SK-N-MC (cell line): ENCODE data around the gene ALDH1L2.

Experiments
- DNase-seq: peaks from one replicate; pipeline ENCODE4 v3.0.0-alpha.2; 2011; ENCODE audit warnings: low read depth, low spot score
- H3K27ac ChIP-seq: fragments of 200-600 bp; sonication (generic); 2 replicates; pipeline ENCODE4 v1.5.1; 2016; ENCODE audit warnings: mixed run types
- H3K36me3 ChIP-seq: fragments of 200-600 bp; sonication (generic); 2 replicates; pipeline ENCODE4 v1.6.1; 2017; ENCODE audit warnings: antibody characterized with exemption, low read length, mixed read lengths; ENCODE audit not compliant: insufficient read depth
- H3K4me3 ChIP-seq: fragments of 200-600 bp; sonication (generic); 2 replicates; pipeline ENCODE4 v1.5.1; 2016
- H3K9ac ChIP-seq: fragments of 200-600 bp; sonication (generic); 2 replicates; pipeline ENCODE4 v1.8.0; 2017; ENCODE audit warnings: mixed run types, mixed read lengths; ENCODE audit not compliant: insufficient read length
- H3K9me3 ChIP-seq: fragments of 200-600 bp; sonication (generic); 2 replicates; pipeline ENCODE4 v1.6.1; 2017; ENCODE audit warnings: low read depth, mild to moderate bottlenecking, antibody characterized with exemption, low read length, moderate library complexity, mixed read lengths
- EZH2 ChIP-seq: fragments of 200-600 bp; sonication (generic); IDR thresholded peaks from one replicate; pipeline ENCODE4 v1.6.1; 2017; ENCODE audit warnings: antibody characterized with exemption
- FOXP2 ChIP-seq: optimal IDR thresholded peaks from 2 replicates; pipeline ENCODE3; 2011; ENCODE audit warnings: mild to moderate bottlenecking, moderate library complexity; ENCODE audit not compliant: insufficient read depth; ENCODE audit errors: extremely low read length, control extremely low read depth
- POLR2AphosphoS5 ChIP-seq: IDR thresholded peaks from 2 replicates; pipeline ENCODE4 v1.6.1; 2012; ENCODE audit warnings: mild to moderate bottlenecking, low read depth, low read length, borderline replicate concordance

The ALDH1L2 gene

DNA sequence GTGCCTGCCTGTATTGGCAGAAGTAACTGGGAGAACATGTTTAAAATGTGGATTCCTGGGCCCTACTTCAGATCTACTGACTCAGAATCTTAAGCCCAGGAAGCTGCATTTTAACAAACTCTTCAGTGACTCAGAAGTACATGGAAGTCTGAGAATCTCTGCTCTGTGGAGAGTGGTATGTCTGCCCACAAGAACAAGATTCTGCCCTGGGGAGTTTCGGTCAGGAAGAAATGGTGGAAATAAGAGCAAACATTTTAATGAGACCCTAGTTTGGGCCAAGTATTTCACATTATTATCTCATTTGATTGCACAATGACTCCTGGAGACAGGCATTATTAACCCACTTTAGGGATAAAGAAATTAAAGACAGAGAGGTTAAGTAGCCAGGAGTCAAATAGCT is 8.2 kb downstream of the ALDH1L2 start:
- Histone ChIP-seq H3K9me3 (no peaks in the 10 kb centered on the region), H3K9ac (no peak overlapping the region), H3K36me3 (peaks cover 7% of the 10 kb centered on the region; the same call in 1 of the 2 replicates), H3K4me3 (no peak overlapping the region), H3K27ac (no peak overlapping the region)
- DNase-seq: no peak
- TF ChIP-seq POLR2AphosphoS5 (no peak), FOXP2 (no peak), EZH2 (no peak)

GRCh38 chr12:105072888-105073488 is 11.3 kb downstream of the ALDH1L2 start:
- peaks cover 33% of the 10 kb centered on the region; the same call in 1 of the 2 replicates for H3K36me3 ChIP-seq
- TF ChIP-seq FOXP2: no peak
- no peak for TF ChIP-seq EZH2
- TF ChIP-seq POLR2AphosphoS5: no peak
- H3K4me3 ChIP-seq: no peak overlapping the region
- no peaks in the 10 kb centered on the region for H3K9me3 ChIP-seq
- no peak overlapping the region for H3K27ac ChIP-seq
- no peak overlapping the region for H3K9ac ChIP-seq
- DNase-seq: no peak

DNA sequence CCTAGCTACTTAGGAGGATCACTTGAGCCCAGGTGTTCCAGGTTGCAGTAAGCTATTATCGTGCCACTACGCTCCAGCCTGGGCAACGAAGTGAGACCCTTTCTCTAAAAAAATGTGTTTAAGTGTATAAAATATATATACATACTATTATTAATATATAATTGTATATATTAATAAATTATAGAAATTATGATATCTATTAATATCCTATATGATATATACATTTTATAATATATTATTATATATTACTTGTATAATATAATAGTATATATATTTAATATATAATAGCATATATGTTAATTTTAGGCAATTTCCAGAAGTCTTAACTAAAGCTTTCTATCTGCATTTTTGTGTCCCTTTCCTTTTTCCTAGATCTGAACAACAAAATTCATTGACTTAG is 12.3 kb downstream of the ALDH1L2 start:
- Histone ChIP-seq H3K9me3 (no peaks in the 10 kb centered on the region), H3K9ac (no peak overlapping the region), H3K27ac (no peak overlapping the region), H3K4me3 (no peak overlapping the region), H3K36me3 (peaks cover 40% of the 10 kb centered on the region; the same call in 1 of the 2 replicates)
- no peak for DNase-seq
- no peak for TF ChIP-seq FOXP2
- no peak for TF ChIP-seq EZH2
- no peak for TF ChIP-seq POLR2AphosphoS5

DNA sequence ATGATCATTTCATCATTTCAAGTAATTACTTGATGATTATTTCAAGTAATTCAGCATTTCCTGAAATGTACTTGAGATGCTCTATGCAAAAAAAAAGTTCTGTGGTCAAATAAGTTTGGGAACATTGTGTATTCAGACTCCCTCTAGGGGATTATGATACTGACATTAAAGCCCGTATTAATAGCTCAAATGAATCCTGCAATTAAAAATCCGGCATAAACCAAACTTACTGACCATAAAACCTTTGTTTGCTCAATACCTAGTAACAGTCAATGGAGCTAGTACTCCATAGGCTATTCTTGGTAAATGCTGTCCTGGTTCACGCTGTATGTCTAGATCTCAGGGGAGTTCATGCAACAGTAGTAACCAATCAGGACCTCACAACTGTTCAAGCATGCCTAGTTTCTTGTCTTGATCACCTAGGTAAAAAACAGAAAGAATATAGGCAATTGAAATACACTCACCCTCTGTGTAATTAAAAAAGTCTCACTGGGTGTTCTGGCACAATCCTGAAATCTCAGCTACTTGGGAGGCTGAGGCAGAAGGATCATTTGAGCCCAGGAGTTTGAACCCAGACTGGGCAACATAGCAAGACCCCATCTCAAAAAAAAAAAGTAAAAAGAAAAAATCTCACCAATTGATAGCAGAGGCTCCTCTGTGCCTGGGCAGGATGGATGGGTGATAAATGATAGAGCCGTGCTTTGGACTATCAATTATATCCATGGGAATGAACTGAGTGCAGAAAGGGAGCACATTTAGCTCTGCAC is 14.1 kb downstream of the ALDH1L2 start:
- no peak overlapping the region for H3K9ac ChIP-seq
- H3K36me3 ChIP-seq: peaks cover 57% of the 10 kb centered on the region; the same call in 1 of the 2 replicates
- no peaks in the 10 kb centered on the region for H3K9me3 ChIP-seq
- H3K4me3 ChIP-seq: no peak overlapping the region
- DNase-seq: no peak
- no peak for TF ChIP-seq EZH2
- TF ChIP-seq POLR2AphosphoS5: no peak
- no peak for TF ChIP-seq FOXP2
- no peak overlapping the region for H3K27ac ChIP-seq

DNA sequence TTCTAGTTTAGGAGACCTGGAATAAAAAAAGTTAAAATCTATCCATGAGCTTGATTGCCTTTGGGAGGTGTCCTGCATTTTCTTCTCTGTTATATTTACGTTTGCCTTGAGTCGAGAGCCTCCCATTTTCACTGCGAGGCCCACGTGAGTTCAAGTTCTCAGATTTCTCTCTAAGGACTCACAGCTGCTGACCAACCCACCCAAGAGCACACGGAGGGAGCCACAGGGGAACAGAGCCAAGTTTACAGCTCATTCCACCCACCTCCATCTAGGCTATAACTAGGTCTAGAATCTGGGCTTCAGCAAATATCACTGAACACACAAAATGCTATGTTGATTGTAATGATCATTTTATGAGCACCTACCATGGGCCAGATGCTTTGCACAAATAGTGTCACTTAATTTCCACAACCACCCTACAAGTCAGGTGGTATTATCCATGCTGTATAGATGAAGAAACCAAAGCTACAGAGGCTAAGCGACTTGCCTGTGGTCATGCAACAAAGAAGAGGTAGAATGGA is 16.7 kb downstream of the ALDH1L2 start:
- no peak overlapping the region for H3K4me3 ChIP-seq
- no peak for DNase-seq
- no peak overlapping the region for H3K9ac ChIP-seq
- H3K36me3 ChIP-seq: peaks cover 62% of the 10 kb centered on the region; the same call in 1 of the 2 replicates
- no peaks in the 10 kb centered on the region for H3K9me3 ChIP-seq
- H3K27ac ChIP-seq: no peak overlapping the region
- TF ChIP-seq EZH2 (no peak), FOXP2 (no peak)

DNA sequence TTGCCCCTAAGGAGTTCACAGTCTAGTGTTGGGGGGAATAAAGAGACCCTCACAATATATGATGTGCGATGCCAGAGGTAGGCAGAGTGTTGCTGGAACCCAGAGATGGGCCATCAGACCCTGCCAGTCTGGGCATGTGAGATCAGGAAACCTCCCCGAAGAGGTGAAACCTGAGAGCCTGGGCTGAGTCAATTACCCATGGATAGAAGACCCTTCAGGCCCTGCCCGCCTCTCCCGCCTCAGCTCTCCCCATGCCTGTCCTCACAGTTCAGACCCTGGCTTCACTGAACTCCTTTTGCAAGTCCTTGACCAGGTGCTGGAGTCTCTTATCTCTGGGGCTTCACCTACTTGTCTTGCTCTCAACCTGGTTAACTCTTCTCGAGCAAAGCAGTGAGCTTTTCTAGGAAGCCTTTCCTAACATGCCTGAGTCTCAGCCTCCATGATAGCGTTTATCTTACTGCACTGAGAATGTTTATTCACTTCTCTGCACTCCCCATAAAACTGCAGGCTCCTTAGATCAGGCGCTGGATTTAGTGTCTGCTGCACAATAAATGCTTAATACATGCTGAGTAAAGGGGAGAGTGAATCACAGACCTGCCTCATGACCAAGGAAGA is 19.6 kb downstream of the ALDH1L2 start:
- H3K9me3 ChIP-seq: no peaks in the 10 kb centered on the region
- H3K9ac ChIP-seq: no peak overlapping the region
- H3K4me3 ChIP-seq: no peak overlapping the region
- no peak for DNase-seq
- H3K27ac ChIP-seq: no peak overlapping the region
- peaks cover 69% of the 10 kb centered on the region for H3K36me3 ChIP-seq
- TF ChIP-seq FOXP2 (no peak), POLR2AphosphoS5 (no peak), EZH2 (no peak)

DNA sequence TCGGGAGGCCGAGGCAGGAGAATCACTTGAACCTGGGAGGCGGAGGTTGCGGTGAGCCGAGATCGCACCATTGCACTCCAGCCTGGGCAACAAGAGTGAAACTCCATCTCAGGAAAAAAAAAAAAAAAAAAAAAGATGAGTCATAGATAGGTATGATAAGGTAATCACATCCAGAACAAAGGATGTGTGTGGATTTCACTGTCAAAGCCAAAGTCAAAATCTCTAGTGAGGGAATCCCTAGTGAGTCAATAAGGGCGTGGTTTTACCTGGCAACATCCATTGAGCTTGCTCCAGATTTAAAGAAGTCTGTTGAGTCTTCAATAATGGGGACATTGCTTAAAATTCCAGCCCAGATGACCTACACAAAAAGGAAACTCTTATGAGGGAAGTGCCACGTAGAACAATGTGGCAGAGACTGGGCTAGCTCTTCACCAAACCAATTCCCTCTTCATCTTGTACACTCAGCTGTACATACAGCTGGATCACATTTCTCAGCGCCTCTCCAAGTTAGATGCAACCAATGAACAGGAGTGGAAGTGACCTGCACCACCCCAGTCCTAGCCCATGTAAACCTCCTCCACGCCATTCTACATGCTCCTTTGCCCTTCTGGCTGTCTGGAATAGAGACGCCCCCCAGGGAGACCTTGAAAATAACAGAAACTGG is 23.4 kb downstream of the ALDH1L2 start:
- no peak overlapping the region for H3K4me3 ChIP-seq
- no peak for DNase-seq
- H3K9me3 ChIP-seq: no peaks in the 10 kb centered on the region
- H3K27ac ChIP-seq: no peak overlapping the region
- no peak overlapping the region for H3K9ac ChIP-seq
- no peak for TF ChIP-seq POLR2AphosphoS5
- no peak for TF ChIP-seq EZH2
- H3K36me3 ChIP-seq: peaks cover 73% of the 10 kb centered on the region

GRCh38 chr12:105057174-105057573 is 27.1 kb downstream of the ALDH1L2 start:
- no peaks in the 10 kb centered on the region for H3K9me3 ChIP-seq
- DNase-seq: no peak
- H3K36me3 ChIP-seq: peaks cover 58% of the 10 kb centered on the region
- no peak overlapping the region for H3K4me3 ChIP-seq
- TF ChIP-seq POLR2AphosphoS5: no peak
- no peak for TF ChIP-seq FOXP2
- no peak for TF ChIP-seq EZH2
- H3K9ac ChIP-seq: no peak overlapping the region
- no peak overlapping the region for H3K27ac ChIP-seq
